ENCODE measurements around the gene MND1.
A peak's percentile ranks its signal among the peaks of the same experiment; 100 is the strongest.

The MND1 gene

GRCh38 chr4:153346563-153346962, 2.1 kb downstream of the MND1 start:
- DNase-seq (ENCODE audit: low spot score), result no peak

- no peak for DNase-seq (ENCODE audit: low spot score)
Observed at GRCh38 chr4:153347117-153347516, 2.6 kb downstream of the MND1 start.

GRCh38 chr4:153348006-153348405, 3.5 kb downstream of the MND1 start:
- DNase-seq (ENCODE audit: low spot score), result no peak

- no peak for DNase-seq (ENCODE audit: low spot score)
Observed at GRCh38 chr4:153349206-153349805, 4.8 kb downstream of the MND1 start.

GRCh38 chr4:153362184-153362583, 17.7 kb downstream of the MND1 start:
- no peak for DNase-seq (ENCODE audit: low spot score)

- DNase-seq (ENCODE audit: low spot score), result no peak
Observed at GRCh38 chr4:153364061-153364460, 19.6 kb downstream of the MND1 start.

GRCh38 chr4:153365003-153365402, 20.5 kb downstream of the MND1 start:
- no peak for DNase-seq (ENCODE audit: low spot score)

GRCh38 chr4:153366486-153366885, 22.0 kb downstream of the MND1 start:
- no peak for DNase-seq (ENCODE audit: low spot score)

GRCh38 chr4:153367092-153367491, 22.6 kb downstream of the MND1 start:
- DNase-seq (ENCODE audit: low spot score), result no peak

- DNase-seq (ENCODE audit: low spot score), result no peak
Observed at GRCh38 chr4:153369021-153369420, 24.5 kb downstream of the MND1 start.

- peak; percentile 37 for DNase-seq (ENCODE audit: low spot score)
Observed at GRCh38 chr4:153371701-153372234, 27.3 kb downstream of the MND1 start.

- DNase-seq (ENCODE audit: low spot score), result no peak
Observed at GRCh38 chr4:153372967-153373562, 28.6 kb downstream of the MND1 start.

- DNase-seq (ENCODE audit: low spot score), result no peak
Observed at GRCh38 chr4:153374442-153374841, 30.0 kb downstream of the MND1 start.

GRCh38 chr4:153375303-153375702, 30.8 kb downstream of the MND1 start:
- DNase-seq (ENCODE audit: low spot score), result no peak

GRCh38 chr4:153383131-153383530, 38.6 kb downstream of the MND1 start:
- DNase-seq (ENCODE audit: low spot score), result no peak

GRCh38 chr4:153384160-153384559, 39.7 kb downstream of the MND1 start:
- no peak for DNase-seq (ENCODE audit: low spot score)

GRCh38 chr4:153385784-153386183, 41.3 kb downstream of the MND1 start:
- DNase-seq (ENCODE audit: low spot score), result no peak

GRCh38 chr4:153387981-153388380, 43.5 kb downstream of the MND1 start:
- no peak for DNase-seq (ENCODE audit: low spot score)

GRCh38 chr4:153393397-153393796, 48.9 kb downstream of the MND1 start:
- DNase-seq (ENCODE audit: low spot score), result no peak

- no peak for DNase-seq (ENCODE audit: low spot score)
Observed at GRCh38 chr4:153394945-153395344, 50.5 kb downstream of the MND1 start.

GRCh38 chr4:153398713-153399112, 54.2 kb downstream of the MND1 start:
- DNase-seq (ENCODE audit: low spot score), result no peak

- no peak for DNase-seq (ENCODE audit: low spot score)
Observed at GRCh38 chr4:153399358-153399757, 54.9 kb downstream of the MND1 start.

- no peak for DNase-seq (ENCODE audit: low spot score)
Observed at GRCh38 chr4:153401501-153401900, 57.0 kb downstream of the MND1 start.

GRCh38 chr4:153402366-153402765, 57.9 kb downstream of the MND1 start:
- no peak for DNase-seq (ENCODE audit: low spot score)
